MM.1S (cell line): ENCODE measurements around the gene PIK3R6.

ENCODE experiments used
- DNase-seq: peaks from one replicate; pipeline ENCODE4 v3.0.0-alpha.2; 2015
- H2AFZ ChIP-seq: fragments of 300-600 bp; sonication (generic); 2 replicates; pipeline ENCODE4 v1.6.0; 2016; ENCODE audit warnings: antibody characterized with exemption, low read length
- H3F3A ChIP-seq: fragments of 300-600 bp; sonication (generic); 2 replicates; pipeline ENCODE4 v1.6.1; 2016; ENCODE audit warnings: mild to moderate bottlenecking, antibody characterized with exemption, low read length, moderate library complexity, mixed read lengths; ENCODE audit not compliant: insufficient read depth
- H3K27ac ChIP-seq: fragments of 300-600 bp; sonication (generic); 2 replicates; pipeline ENCODE4 v1.5.1; 2016; ENCODE audit warnings: mild to moderate bottlenecking, low read length
- H3K27me3 ChIP-seq: fragments of 300-600 bp; sonication (generic); replicated peaks from 2 replicates; pipeline ENCODE4 v1.6.0; 2016; ENCODE audit warnings: low read length; ENCODE audit not compliant: insufficient read depth
- H3K36me3 ChIP-seq: fragments of 300-600 bp; sonication (generic); replicated peaks from 2 replicates; pipeline ENCODE4 v1.6.1; 2016; ENCODE audit warnings: mild to moderate bottlenecking, low read length, mixed read lengths; ENCODE audit not compliant: insufficient read depth
- H3K4me1 ChIP-seq: fragments of 300-600 bp; sonication (generic); 2 replicates; pipeline ENCODE4 v1.6.1; 2016; ENCODE audit warnings: low read length, mixed read lengths
- H3K4me2 ChIP-seq: fragments of 300-600 bp; sonication (generic); 2 replicates; pipeline ENCODE4 v1.6.0; 2016; ENCODE audit warnings: low read depth, low read length
- H3K4me3 ChIP-seq: fragments of 300-600 bp; sonication (generic); 2 replicates; pipeline ENCODE4 v1.5.1; 2016; ENCODE audit warnings: low read length, mixed read lengths
- H3K79me2 ChIP-seq: fragments of 300-600 bp; sonication (generic); 2 replicates; pipeline ENCODE4 v1.6.1; 2016; ENCODE audit warnings: mixed run types, low read length, mixed read lengths
- H3K9ac ChIP-seq: fragments of 300-600 bp; sonication (generic); 2 replicates; pipeline ENCODE4 v1.6.1; 2016; ENCODE audit warnings: low read length, mixed read lengths
- H3K9me2 ChIP-seq: fragments of 300-600 bp; sonication (generic); replicated peaks from 2 replicates; pipeline ENCODE4 v1.6.1; 2016; ENCODE audit warnings: mild to moderate bottlenecking, low read length, mixed read lengths; ENCODE audit not compliant: insufficient read depth
- H3K9me3 ChIP-seq: fragments of 300-600 bp; sonication (generic); replicated peaks from 2 replicates; pipeline ENCODE4 v1.6.1; 2016; ENCODE audit warnings: mild to moderate bottlenecking, low read length, mixed read lengths; ENCODE audit not compliant: insufficient read depth
- H4K20me1 ChIP-seq: fragments of 300-600 bp; sonication (generic); 2 replicates; pipeline ENCODE4 v1.6.1; 2016; ENCODE audit warnings: mild to moderate bottlenecking, low read length, moderate library complexity, mixed read lengths; ENCODE audit not compliant: insufficient read depth
- EZH2 ChIP-seq: fragments of 300-600 bp; sonication (generic); optimal IDR thresholded peaks from 2 replicates; pipeline ENCODE3; 2017; ENCODE audit warnings: low read depth, mild to moderate bottlenecking, antibody characterized with exemption, low read length, mixed read lengths
- EZH2phosphoT487 ChIP-seq: fragments of 300-600 bp; sonication (generic); IDR thresholded peaks from 2 replicates; pipeline ENCODE4 v1.6.1; 2018; ENCODE audit warnings: antibody characterized with exemption, low read length
- TF ChIP-seq, protein P1 (sequence below): fragments of 300-600 bp; sonication (generic); IDR thresholded peaks from 2 replicates; pipeline ENCODE4 v1.5.1; 2016; ENCODE audit warnings: antibody characterized with exemption, low read length, mixed read lengths

Gene PIK3R6

DNA sequence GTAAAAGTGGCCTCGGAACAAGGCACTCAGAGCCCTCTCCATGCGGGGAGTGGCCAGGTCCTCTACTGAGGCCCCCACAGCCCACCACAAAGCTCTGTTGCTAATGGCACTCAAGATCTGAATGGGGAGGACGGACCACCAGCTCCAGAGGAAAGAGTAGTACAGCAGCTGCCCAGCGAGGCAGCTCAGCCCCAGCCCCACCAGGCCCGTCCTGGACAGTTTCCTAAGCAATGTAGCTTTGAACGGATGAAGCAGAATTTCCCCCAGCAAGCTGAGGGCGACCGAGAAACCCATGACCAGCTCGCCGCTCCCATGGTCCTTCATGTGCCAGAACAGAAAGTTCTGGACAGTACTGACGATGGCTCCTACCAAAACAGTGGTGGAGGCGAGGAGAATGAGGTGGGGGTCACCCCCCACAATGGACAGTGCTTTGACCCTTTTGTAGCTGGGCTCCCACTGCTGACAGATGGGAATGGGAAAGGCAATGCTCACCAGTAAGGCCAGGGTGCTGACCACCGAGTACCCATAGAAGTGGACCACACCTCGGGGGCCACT is 69.8 kb downstream of the PIK3R6 start:
- Histone ChIP-seq H3K36me3 (no peaks in the 10 kb centered on the region), H3K27ac (no peak overlapping the region), H4K20me1 (no peaks in the 10 kb centered on the region), H2AFZ (no peak overlapping the region), H3K4me2 (no peak overlapping the region), H3F3A (no peaks in the 10 kb centered on the region), H3K9me2 (no peaks in the 10 kb centered on the region), H3K9ac (no peak overlapping the region), H3K4me1 (no peaks in the 10 kb centered on the region), H3K79me2 (no peaks in the 10 kb centered on the region), H3K27me3 (no peaks in the 10 kb centered on the region), H3K4me3 (no peak overlapping the region), H3K9me3 (no peaks in the 10 kb centered on the region)
- TF ChIP-seq, protein P1, sequence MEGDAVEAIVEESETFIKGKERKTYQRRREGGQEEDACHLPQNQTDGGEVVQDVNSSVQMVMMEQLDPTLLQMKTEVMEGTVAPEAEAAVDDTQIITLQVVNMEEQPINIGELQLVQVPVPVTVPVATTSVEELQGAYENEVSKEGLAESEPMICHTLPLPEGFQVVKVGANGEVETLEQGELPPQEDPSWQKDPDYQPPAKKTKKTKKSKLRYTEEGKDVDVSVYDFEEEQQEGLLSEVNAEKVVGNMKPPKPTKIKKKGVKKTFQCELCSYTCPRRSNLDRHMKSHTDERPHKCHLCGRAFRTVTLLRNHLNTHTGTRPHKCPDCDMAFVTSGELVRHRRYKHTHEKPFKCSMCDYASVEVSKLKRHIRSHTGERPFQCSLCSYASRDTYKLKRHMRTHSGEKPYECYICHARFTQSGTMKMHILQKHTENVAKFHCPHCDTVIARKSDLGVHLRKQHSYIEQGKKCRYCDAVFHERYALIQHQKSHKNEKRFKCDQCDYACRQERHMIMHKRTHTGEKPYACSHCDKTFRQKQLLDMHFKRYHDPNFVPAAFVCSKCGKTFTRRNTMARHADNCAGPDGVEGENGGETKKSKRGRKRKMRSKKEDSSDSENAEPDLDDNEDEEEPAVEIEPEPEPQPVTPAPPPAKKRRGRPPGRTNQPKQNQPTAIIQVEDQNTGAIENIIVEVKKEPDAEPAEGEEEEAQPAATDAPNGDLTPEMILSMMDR: no peak
- no peak for TF ChIP-seq EZH2
- TF ChIP-seq EZH2phosphoT487: no peak
- no peak for DNase-seq

DNA sequence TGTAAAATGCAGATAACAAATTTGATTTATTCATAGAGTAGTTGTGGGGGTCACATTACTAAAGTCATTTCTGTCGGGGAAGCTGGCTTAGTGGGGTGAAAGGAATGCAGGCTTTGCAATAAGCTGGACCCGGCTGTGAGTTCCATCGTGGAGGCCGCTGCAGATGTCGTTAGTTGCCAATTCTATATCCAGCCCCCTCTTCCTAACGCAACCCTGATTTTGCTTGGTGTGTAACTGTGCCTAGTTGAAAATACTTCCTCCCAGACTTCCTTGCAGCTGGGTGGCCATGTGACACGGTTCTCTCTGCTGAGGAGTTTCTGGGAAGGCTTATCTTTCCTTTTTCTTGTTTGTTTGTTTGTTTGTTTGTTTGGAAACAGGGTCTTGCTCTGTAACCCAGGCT is 72.8 kb downstream of the PIK3R6 start:
- no peaks in the 10 kb centered on the region for H3K9me2 ChIP-seq
- no peak overlapping the region for H3K9ac ChIP-seq
- no peaks in the 10 kb centered on the region for H3F3A ChIP-seq
- no peak overlapping the region for H3K4me3 ChIP-seq
- H3K4me2 ChIP-seq: no peak overlapping the region
- DNase-seq: no peak
- no peak overlapping the region for H2AFZ ChIP-seq
- H4K20me1 ChIP-seq: no peaks in the 10 kb centered on the region
- no peaks in the 10 kb centered on the region for H3K36me3 ChIP-seq
- H3K9me3 ChIP-seq: no peaks in the 10 kb centered on the region
- no peaks in the 10 kb centered on the region for H3K4me1 ChIP-seq
- no peak overlapping the region for H3K27ac ChIP-seq
- TF ChIP-seq EZH2: no peak
- TF ChIP-seq EZH2phosphoT487: no peak
- TF ChIP-seq, protein P1: no peak
- no peaks in the 10 kb centered on the region for H3K27me3 ChIP-seq
- no peaks in the 10 kb centered on the region for H3K79me2 ChIP-seq

DNA sequence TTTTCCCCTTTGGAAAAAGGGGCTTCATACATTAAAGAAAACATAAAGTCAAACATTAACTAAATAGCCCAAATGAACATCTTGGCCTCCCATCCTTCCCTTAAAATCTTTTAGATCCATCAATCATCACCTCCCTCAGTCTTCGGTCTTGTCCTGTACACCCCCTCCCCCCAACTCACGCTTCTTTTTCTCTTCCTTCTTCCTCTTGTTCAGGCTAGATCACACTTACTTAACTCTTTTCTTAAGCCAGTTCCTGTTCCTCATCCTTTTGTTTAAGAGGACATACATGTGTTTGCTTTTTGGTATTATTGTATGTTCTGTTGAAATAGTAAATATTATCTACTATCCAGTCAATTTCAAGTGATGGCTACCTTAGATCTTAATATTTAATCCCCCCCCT is 73.8 kb downstream of the PIK3R6 start:
- no peak overlapping the region for H3K27ac ChIP-seq

More for the DNA sequence above, 73.8 kb downstream of the PIK3R6 start:
- Histone ChIP-seq H3K4me1 (no peaks in the 10 kb centered on the region), H3K27me3 (no peaks in the 10 kb centered on the region), H3K9me2 (no peaks in the 10 kb centered on the region), H3K79me2 (no peaks in the 10 kb centered on the region), H3K36me3 (no peaks in the 10 kb centered on the region), H3F3A (no peaks in the 10 kb centered on the region), H3K4me2 (no peak overlapping the region), H3K9ac (no peak overlapping the region), H4K20me1 (no peaks in the 10 kb centered on the region), H3K9me3 (no peaks in the 10 kb centered on the region), H2AFZ (no peak overlapping the region), H3K4me3 (no peak overlapping the region)
- DNase-seq: no peak
- TF ChIP-seq EZH2 (no peak), EZH2phosphoT487 (no peak)
- TF ChIP-seq, protein P1: no peak
